ENCODE data around the gene LYRM1.
A peak's percentile ranks its signal among the peaks of the same experiment; 100 is the strongest.

LYRM1 gene

DNA sequence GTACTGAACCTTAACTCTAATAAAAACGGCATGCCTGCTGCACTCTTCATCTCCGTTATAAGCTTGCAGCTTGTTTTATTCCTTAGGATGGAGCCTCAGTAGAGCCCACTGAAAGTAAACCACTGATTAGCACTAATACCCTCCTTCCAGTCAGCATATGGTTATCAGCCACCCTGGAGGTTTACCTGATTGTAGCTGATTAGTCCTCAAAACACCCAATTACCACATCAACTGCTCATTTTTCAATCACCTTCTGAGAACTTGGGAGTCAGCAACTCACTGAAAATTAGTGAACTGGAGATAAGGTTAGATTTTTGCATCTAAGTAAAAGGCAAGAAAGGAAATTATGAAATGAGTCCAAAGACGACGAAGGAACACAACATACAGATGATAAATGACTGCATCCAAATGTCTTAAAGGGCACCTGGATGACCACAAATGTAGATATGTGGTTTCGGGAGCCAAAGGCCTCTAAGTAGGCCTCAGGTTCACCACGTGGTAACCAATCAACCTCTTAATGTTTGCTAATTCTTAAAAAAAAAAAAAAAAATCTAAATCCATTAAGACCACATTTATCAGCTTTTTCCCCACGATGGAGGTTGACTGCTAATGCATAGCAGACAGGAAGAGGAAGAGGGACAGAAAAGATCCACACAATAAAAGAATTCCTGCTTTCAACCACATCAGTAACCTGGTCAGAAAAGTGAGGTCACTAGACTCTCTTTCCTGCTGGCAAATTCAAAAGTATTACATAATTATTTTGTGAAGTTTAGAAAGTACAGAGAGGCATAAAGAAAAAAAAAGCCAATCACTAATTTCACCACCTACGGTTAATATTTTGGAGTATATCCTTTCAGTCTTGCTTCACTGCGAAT lies 28.4 kb upstream of the LYRM1 start:
- DNase-seq (ENCODE audit: low spot score) = no peak

DNA sequence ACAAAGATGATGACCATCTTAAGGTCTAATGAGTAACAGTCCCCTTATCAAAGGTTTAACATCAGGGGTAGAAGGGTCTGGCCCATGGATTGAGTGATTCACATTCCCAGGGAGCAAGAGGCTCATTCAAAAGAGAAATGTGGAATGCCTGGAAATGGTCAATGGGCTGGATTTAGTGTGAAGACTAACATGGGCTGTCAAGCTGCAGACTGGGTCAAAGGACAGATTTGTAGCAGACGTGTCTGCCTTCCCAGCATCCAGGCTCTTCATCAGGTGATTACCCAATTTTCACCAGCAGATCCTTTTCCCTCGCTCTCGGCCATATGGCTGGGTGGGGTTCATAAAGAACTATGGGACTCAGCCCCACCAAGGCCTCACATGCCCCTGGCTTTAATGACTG lies 27.2 kb upstream of the LYRM1 start:
- no peak for DNase-seq (ENCODE audit: low spot score)

DNA sequence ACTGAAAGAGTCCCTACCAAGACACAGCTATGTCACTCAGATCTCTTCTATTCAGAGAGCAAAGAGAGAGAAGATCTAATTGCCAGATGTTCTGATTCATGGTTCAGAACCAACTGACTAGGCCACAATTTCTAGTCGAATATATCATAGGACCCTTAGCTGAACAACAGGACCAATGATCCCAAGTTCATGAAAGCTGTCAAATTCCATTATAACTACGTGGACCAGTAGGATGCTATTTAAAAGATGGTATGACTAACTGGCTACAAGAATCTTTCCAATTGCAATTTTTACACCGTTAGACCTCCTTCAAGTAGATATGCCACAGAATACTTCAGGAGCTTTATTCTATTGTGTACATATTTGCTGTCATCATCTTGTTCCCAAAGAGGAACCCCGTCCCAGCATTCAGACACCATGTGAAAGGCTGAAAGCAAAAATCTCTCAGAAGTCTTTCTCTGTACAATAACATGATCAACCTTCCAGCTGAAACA lies 26.4 kb upstream of the LYRM1 start:
- DNase-seq (ENCODE audit: low spot score) = no peak

- no peak for DNase-seq (ENCODE audit: low spot score)
These were observed 25.3 kb upstream of the LYRM1 start for GRCh38 chr16:20875355-20875650.

DNA sequence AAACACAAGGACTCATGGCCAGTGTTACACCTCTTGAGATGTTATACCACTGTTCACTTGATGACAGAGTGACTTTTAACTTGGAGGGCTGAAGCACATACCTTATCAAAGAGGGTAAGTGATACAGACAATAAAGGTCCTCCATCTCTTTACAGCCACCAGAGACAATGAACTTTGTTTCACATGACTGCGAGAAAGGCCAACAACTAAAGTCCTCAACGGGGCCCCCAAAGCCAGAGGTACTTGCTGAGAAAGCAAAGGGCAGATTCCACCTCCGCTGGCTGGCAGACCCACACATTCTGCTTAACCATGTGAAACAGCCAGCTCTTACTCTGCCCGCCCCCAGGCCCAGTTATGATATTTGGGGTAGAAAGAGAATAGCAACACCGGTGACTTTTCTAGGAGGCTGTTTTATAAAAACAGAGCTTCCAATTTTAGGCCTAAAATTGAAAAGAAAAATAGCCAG lies 21.9 kb upstream of the LYRM1 start:
- no peak for DNase-seq (ENCODE audit: low spot score)

DNA sequence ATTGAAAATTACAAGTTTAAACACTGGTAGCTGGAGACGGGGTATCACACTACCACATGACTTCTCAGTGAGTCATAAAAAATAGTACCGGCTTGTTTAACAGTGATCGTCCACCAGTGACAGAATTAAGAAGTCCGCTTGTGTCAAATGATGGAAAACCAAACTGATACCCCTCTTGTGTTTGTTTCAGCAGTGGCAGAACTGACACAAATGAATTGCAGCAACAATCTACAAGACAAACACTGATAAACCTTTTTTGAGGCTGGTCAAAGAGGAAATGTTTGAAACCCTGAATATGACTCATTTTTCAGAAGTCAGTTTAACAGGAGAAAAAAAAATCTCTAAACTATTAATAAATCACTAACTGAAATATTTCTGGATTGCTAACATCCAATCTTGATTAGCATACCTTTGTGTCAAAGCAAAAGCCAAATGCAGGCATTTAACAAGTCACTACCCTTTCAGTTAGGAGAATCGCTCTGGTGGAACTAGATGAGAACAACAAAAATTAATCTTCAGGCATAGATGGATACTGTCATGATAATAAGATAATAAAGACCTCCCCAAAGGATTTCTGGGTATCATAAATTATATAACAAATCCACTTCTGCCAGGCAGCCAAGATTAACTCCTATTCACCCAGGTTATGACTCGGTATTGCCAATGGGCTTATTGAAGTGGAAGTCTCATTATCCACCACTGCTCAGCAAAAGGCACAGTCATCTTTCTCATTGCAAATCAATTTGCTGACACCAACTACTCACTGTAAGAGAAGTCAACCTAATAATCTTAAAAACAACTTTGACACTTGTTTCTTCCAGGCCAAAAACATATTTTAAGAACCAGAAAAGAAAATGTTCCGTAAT lies 21.2 kb upstream of the LYRM1 start:
- no peak for DNase-seq (ENCODE audit: low spot score)

GRCh38 chr16:20880867-20881502 lies 19.6 kb upstream of the LYRM1 start:
- DNase-seq (ENCODE audit: low spot score) = no peak

DNA sequence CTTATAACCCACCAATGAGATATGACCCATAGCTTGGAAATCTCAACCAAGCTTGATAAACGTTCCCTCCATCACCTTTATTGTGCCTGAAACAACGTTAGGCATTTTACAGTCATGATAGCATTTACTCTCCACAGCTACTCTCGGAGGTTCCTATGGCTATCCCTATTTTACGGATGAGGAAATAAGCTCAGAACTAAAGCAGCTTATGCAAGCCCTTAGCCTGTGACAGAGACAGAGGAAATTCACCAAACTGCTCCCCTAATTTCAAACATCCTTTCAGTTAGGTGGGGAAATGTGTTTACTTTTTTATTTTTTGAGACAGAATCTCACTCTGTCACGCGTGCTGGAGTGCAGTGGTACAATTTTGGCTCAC lies 19.1 kb upstream of the LYRM1 start:
- no peak for DNase-seq (ENCODE audit: low spot score)

DNA sequence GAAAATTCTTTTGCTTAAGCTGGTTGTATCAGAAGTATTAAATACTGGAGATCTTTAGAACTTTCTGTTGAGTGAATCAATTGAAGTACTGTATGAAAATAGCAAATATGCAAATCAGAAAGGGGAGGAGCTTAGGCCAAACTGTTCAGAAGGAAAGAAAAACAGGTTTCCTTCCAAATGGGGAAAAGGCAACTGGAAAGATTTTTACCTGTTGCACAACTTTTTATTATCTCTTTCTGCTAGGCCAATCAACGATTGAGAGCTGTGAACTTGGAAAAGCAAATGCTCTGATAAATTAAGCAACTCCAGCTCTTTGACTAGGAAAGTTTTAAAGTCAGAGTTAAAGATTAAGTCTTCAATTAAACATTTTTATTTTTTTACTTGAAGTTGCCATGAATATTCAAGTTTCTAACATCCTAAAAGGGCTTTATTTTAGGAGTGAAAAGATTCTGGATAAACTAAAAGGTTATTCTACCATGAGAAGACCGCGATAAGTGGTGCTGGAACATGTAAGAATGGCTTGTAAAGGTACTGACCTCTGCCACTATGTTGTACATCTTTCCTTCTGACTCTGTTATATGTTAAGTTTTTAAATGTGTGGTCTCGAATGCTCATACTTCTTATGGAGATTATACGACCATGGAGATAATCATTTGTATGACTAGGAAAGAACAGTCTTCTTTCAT lies 16.9 kb upstream of the LYRM1 start:
- DNase-seq (ENCODE audit: low spot score) = no peak

GRCh38 chr16:20884240-20884556 lies 16.4 kb upstream of the LYRM1 start:
- no peak for DNase-seq (ENCODE audit: low spot score)

GRCh38 chr16:20886320-20886719 lies 14.3 kb upstream of the LYRM1 start:
- DNase-seq (ENCODE audit: low spot score) = no peak

GRCh38 chr16:20887207-20887606 lies 13.4 kb upstream of the LYRM1 start:
- no peak for DNase-seq (ENCODE audit: low spot score)

- no peak for DNase-seq (ENCODE audit: low spot score)
These were observed 10.8 kb upstream of the LYRM1 start for GRCh38 chr16:20889625-20890275.

DNA sequence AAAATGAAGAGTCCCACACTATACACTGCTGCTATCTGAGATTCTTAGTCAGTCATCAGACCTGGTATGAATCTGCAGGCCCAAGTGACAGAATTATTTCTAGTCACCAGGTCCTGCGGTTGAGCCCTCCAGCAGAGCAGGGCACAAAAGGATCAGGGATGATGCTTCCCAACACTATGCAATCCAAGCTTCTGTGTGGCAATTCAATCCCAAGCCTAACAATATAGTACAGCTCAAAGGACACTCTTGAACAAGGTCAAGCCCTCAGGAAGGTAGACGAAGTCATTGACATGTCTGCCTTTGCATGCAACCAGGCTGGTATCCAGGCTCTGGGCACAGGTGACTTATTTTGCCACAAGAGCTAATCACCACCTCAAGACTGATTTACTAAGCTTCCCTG lies 6.2 kb upstream of the LYRM1 start:
- no peak for DNase-seq (ENCODE audit: low spot score)

- DNase-seq (ENCODE audit: low spot score) = no peak
These were observed 3.2 kb upstream of the LYRM1 start for GRCh38 chr16:20897253-20897897.

DNA sequence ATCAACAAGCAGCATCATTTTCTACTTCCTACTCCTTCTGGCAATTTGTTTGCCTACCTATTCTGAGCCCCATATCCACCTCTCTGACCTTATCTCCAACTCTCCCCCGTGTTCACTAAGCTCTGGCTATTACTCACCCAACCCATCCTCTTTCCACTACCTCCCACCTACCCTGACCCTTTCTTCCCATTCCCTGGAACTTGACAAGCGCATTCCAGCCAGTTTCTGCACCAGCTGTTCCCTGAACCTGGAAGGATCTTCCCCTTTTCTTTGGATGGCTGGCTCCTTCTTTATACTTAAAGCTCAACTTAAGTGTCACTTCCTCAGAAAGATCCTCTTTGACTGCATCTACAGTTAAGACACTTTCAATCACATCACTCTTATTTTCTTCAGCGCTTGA lies 2.6 kb upstream of the LYRM1 start:
- no peak for DNase-seq (ENCODE audit: low spot score)

GRCh38 chr16:20899071-20899470 lies 1.5 kb upstream of the LYRM1 start:
- DNase-seq (ENCODE audit: low spot score) = no peak

GRCh38 chr16:20899477-20900298 lies 883 bp upstream of the LYRM1 start:
- no peak for DNase-seq (ENCODE audit: low spot score)

DNA sequence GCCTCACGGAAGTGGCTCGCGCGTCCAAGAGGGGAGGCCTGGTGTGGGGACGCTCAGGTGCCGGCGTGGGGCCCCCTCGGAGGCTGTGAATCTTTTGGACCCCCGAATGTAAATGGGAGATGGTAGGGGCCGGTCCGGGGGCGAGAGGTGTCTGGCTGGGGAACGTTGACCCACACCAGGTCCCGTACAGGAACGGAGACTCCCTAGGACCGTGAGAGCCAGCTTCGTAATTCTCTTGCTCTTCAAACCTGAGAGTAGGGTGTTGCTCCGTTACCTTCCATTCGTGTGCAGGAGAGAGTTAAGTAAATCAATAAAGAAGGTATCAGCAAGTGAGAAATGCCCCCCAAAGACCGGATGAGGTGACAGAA lies 481 bp downstream of the LYRM1 start:
- no peak for DNase-seq (ENCODE audit: low spot score)

DNA sequence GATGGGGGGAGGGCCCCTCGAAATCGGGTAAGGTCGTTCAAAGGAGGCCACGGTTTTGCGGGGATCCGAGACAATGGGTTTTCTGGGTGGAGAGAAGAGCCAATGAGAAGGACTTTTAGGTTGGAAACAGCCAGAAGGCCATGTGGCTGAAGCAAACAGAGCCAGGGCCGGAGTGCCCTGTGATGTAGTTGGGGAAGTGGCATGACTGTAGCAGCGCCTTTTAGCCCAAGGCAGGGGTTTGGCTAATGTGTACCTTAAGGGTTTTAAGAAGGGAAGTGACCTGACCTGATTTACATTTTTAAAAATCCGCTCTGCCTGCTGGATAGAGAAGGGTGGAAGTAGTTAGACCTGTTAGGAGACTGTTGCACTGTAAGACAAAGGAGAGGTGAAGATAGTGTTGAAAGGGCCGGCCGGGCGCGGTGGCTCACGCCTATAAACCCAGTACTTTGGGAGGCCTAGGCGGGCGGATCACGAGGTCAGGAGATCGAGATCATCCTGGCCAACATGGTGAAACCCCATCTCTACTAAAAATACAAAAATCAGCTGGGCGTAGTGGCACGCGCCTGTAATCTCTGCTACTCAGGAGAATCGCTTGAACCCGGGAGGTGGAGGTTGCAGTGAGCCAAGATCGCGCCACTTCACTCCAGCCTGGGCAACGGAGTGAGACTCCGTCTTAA lies 1.0 kb downstream of the LYRM1 start:
- DNase-seq (ENCODE audit: low spot score) = peak; percentile 52

All from iPS-NIHi11 (cell line).